VCaP (cell line): ENCODE data around the gene F7.

ENCODE experiments used
- H3K27ac ChIP-seq: fragments of 450-650 bp; 2 replicates; pipeline ENCODE4 v1.5.1; 2017
- CTCF ChIP-seq: fragments of 450-650 bp; conservative IDR thresholded peaks from 2 replicates; pipeline ENCODE4 v1.5.1; 2017; ENCODE audit warnings: mild to moderate bottlenecking, moderate library complexity

Gene F7

DNA sequence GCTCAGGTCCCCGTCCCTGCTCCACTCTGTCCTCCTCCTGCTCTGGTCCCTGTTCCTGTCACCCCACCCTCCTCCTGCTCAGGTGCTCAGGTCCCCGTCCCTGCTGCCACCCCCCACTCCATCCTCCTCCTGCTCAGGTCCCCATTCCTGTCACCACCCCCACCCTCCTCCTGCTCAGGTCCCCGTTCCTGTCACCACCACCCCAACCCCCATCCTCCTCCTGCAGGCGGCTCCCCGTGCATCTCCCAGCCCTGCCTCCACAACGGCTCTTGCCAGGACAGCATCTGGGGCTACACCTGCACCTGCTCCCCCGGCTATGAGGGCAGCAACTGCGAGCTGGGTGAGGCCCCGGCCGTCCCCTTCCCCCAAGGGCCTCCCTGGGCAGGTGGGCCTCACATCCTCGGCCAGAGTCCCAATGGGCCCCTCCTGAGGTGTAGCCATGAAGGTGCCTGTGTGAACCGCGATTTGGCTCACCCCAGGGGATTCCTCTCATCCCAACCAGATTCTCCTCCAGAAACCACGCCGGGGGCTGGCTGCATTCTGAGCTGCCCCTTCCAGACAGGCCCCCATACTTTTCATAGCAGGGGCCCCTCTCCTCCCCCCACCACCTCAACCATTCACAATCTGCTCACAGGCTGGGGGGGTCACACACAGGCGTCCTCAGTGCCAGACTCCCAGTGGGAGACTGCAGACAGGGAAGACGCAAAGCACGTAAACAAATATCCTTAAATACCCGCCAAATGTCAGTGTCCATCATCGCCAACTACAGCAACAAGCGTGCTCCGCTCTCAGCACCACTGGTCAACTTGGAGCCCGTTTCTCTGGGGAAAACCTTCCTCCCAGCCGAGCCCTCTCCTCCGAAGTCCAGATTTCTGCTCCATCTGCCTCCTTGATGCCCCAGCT lies 57.4 kb downstream of the F7 start:
- H3K27ac ChIP-seq = no peak overlapping the region
- no peak for TF ChIP-seq CTCF

- no peak overlapping the region for H3K27ac ChIP-seq
- TF ChIP-seq CTCF = no peak
Measured at GRCh38 chr13:113164492-113164891, 58.9 kb downstream of the F7 start.

GRCh38 chr13:113166266-113166665 lies 60.7 kb downstream of the F7 start:
- H3K27ac ChIP-seq = no peak overlapping the region
- no peak for TF ChIP-seq CTCF

- no peak overlapping the region for H3K27ac ChIP-seq
Measured at GRCh38 chr13:113166681-113167080, 61.1 kb downstream of the F7 start.

DNA sequence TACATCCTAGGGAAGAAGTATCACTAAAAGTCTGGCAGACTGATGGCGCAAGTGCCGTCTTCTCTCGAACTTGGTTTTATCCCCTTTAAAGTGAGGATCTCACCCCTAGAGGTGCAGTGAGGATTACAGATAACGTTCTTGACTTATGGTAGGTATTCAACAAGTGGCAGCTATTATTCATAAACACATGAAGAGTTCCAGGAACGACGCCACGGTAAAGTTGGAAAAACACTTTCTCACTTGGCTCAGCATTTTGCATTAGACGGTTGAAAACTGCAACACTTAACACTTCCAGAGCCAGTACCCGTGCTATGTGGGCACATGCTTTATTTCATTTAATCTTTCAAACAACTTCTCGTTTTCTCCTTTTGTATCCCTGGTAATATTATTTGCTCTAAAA lies 61.6 kb downstream of the F7 start:
- no peak overlapping the region for H3K27ac ChIP-seq
- no peak for TF ChIP-seq CTCF

More at GRCh38 chr13:113166681-113167080, 61.1 kb downstream of the F7 start:
- no peak for TF ChIP-seq CTCF

DNA sequence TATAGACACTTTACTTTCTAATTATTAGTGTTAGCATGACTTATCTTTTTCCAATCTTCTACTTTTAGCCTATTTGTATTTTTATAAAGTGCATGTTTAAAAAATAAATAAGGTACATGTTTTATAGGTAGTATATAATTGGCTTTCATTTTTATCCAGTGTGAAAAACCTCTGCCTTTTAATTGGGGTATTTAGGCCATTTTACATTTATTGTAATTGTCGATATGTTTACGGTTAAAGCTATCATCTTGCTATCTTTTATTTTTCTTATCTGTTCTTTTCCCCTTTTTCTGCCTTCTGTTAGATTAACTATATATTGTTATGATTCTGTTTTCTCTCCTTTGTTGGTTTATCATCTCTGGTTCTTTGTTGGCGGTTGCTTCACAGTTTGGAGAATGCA lies 62.0 kb downstream of the F7 start:
- no peak for TF ChIP-seq CTCF
- no peak overlapping the region for H3K27ac ChIP-seq

- no peak overlapping the region for H3K27ac ChIP-seq
- TF ChIP-seq CTCF = no peak
Measured at GRCh38 chr13:113168211-113168610, 62.6 kb downstream of the F7 start.
